Spinal cord (tissue), 10 donors: ENCODE data around the gene TPM1. TPM values are rescaled to one million over a fixed set of nuclear protein-coding genes. Genes with fewer than 3 reads are reported as not detected.

Experiments
- DNase-seq, 6 donors: peaks; one replicate each; pipeline versions ENCODE4 v3.0.0 to v3.0.0-alpha.2; 2013 to 2015; ENCODE audit warnings: low spot score in 6 of 6, low read depth in 4 of 6
- H3K27ac ChIP-seq: one replicate; pipeline ENCODE4 v1.5.1; 2013; ENCODE audit warnings: low read depth, low read length, control low read depth
- H3K27me3 ChIP-seq: one replicate; pipeline ENCODE4 v1.6.1; 2013; ENCODE audit warnings: low read length; ENCODE audit not compliant: control insufficient read depth, insufficient read depth
- H3K36me3 ChIP-seq: one replicate; pipeline ENCODE4 v1.6.1; 2013; ENCODE audit warnings: low read length; ENCODE audit not compliant: control insufficient read depth, insufficient read depth
- H3K4me1 ChIP-seq: one replicate; pipeline ENCODE4 v1.6.1; 2013; ENCODE audit warnings: low read length; ENCODE audit not compliant: control insufficient read depth, insufficient read depth
- H3K4me3 ChIP-seq: one replicate; pipeline ENCODE4 v1.5.1; 2013; ENCODE audit warnings: low read depth, low read length, control low read depth
- H3K9me3 ChIP-seq: one replicate; pipeline ENCODE4 v1.6.1; 2013; ENCODE audit warnings: low read length; ENCODE audit not compliant: control insufficient read depth, insufficient read depth
- WGBS: methylation state at CpG from one replicate; pipeline ENCODE4 v1.1.5; 2013; ENCODE audit warnings: missing lambda C conversion rate; ENCODE audit not compliant: insufficient coverage; 5-methylcytosine and 5-hydroxymethylcytosine counted together
- polyA plus RNA-seq, 2 donors: library from polyadenylated mRNA; unstranded; fragments of 120-200 nt; gene quantifications; one replicate each; pipeline ENCODE4 v1.2.1, GENCODE V29; 2013; ENCODE audit not compliant: insufficient read length in 2 of 2
- total RNA-seq, 2 donors: library from RNA; depleted of rRNA in 1 of 2; stranded (reverse); fragments of 120-200 nt in 1 of 2; fragments of >200 nt in 1 of 2; gene quantifications; one replicate each; pipeline versions ENCODE4 v1.2.3 to v1.2.4, GENCODE V29; 2013 to 2014
- donor health status: healthy.

Gene TPM1
- total and polyA plus RNA-seq, 4 donors, result 184 to 480 (median 216) TPM

GRCh38 chr15:63086947-63087346, 44.4 kb downstream of the TPM1 start:
- Histone ChIP-seq H3K27ac (no peak overlapping the region), H3K4me1 (peaks cover 24% of the 10 kb centered on the region), H3K4me3 (no peak overlapping the region), H3K9me3 (no peaks in the 10 kb centered on the region), H3K27me3 (no peaks in the 10 kb centered on the region), H3K36me3 (no peaks in the 10 kb centered on the region)
- DNase-seq, result no peak
- no CpG with 5 or more reads among the region's 5 CpGs for WGBS

- H3K27ac ChIP-seq, result peak overlapping the region; percentile 67
- no peaks in the 10 kb centered on the region for H3K9me3 ChIP-seq
- H3K4me1 ChIP-seq, result peaks cover 24% of the 10 kb centered on the region
- DNase-seq, result peak in 2 of 6 donors; percentile 54 to 70
- no peaks in the 10 kb centered on the region for H3K27me3 ChIP-seq
- H3K36me3 ChIP-seq, result no peaks in the 10 kb centered on the region
- no peak overlapping the region for H3K4me3 ChIP-seq
- WGBS, result 55% methylated on average over 3 of the region's 6 CpGs
These were observed 46.1 kb downstream of the TPM1 start for GRCh38 chr15:63088533-63089245.

GRCh38 chr15:63089260-63090043, 46.9 kb downstream of the TPM1 start:
- Histone ChIP-seq H3K27me3 (no peaks in the 10 kb centered on the region), H3K36me3 (no peaks in the 10 kb centered on the region), H3K9me3 (no peaks in the 10 kb centered on the region), H3K4me1 (peaks cover 24% of the 10 kb centered on the region), H3K4me3 (no peak overlapping the region), H3K27ac (peak overlapping the region; percentile 67)
- WGBS, result 51% methylated on average over 4 of the region's 6 CpGs
- DNase-seq, result peak in 1 of 6 donors; percentile 62

- Histone ChIP-seq H3K9me3 (no peaks in the 10 kb centered on the region), H3K27me3 (no peaks in the 10 kb centered on the region), H3K4me3 (no peak overlapping the region), H3K36me3 (no peaks in the 10 kb centered on the region), H3K27ac (no peak overlapping the region), H3K4me1 (peaks cover 24% of the 10 kb centered on the region)
- DNase-seq, result peak in 1 of 6 donors; percentile 60
- 55% methylated on average over 3 of the region's 9 CpGs for WGBS
These were observed 47.9 kb downstream of the TPM1 start for GRCh38 chr15:63090472-63090871.

GRCh38 chr15:63090887-63091286, 48.3 kb downstream of the TPM1 start:
- Histone ChIP-seq H3K27me3 (no peaks in the 10 kb centered on the region), H3K27ac (no peak overlapping the region), H3K4me1 (peaks cover 24% of the 10 kb centered on the region), H3K36me3 (no peaks in the 10 kb centered on the region), H3K4me3 (no peak overlapping the region), H3K9me3 (no peaks in the 10 kb centered on the region)
- no peak for DNase-seq
- WGBS, result 86% methylated on average over 7 of the region's 10 CpGs

GRCh38 chr15:63091679-63092446, 49.3 kb downstream of the TPM1 start:
- 90% methylated on average over 2 of the region's 4 CpGs for WGBS

GRCh38 chr15:63093486-63094205, 51.1 kb downstream of the TPM1 start:
- H3K4me3 ChIP-seq, result no peak overlapping the region
- no peaks in the 10 kb centered on the region for H3K9me3 ChIP-seq
- H3K27ac ChIP-seq, result no peak overlapping the region
- no peaks in the 10 kb centered on the region for H3K27me3 ChIP-seq
- peaks cover 20% of the 10 kb centered on the region for H3K4me1 ChIP-seq
- WGBS, result 2% methylated on average over 4 of the region's 6 CpGs
- DNase-seq, result peak in 5 of 6 donors; percentile 56 to 90 (median 69)
- H3K36me3 ChIP-seq, result no peaks in the 10 kb centered on the region

More at GRCh38 chr15:63091679-63092446, 49.3 kb downstream of the TPM1 start:
- Histone ChIP-seq H3K36me3 (no peaks in the 10 kb centered on the region), H3K27ac (no peak overlapping the region), H3K4me1 (peaks cover 24% of the 10 kb centered on the region), H3K9me3 (no peaks in the 10 kb centered on the region), H3K4me3 (no peak overlapping the region), H3K27me3 (no peaks in the 10 kb centered on the region)
- no peak for DNase-seq

GRCh38 chr15:63094495-63094931, 52.0 kb downstream of the TPM1 start:
- Histone ChIP-seq H3K9me3 (no peaks in the 10 kb centered on the region), H3K27me3 (no peaks in the 10 kb centered on the region), H3K27ac (no peak overlapping the region), H3K36me3 (no peaks in the 10 kb centered on the region), H3K4me3 (no peak overlapping the region), H3K4me1 (peaks cover 12% of the 10 kb centered on the region)
- peak in 1 of 6 donors; percentile 92 for DNase-seq
- no CpG with 5 or more reads among the region's 2 CpGs for whole genome bisulfite sequencing

- Histone ChIP-seq H3K27me3 (no peaks in the 10 kb centered on the region), H3K4me3 (no peak overlapping the region), H3K36me3 (no peaks in the 10 kb centered on the region), H3K4me1 (peaks cover under 1% of the 10 kb centered on the region), H3K9me3 (no peaks in the 10 kb centered on the region), H3K27ac (no peak overlapping the region)
- no peak for DNase-seq
- 97% methylated on average over 4 of the region's 4 CpGs for WGBS
These were observed 53.6 kb downstream of the TPM1 start for GRCh38 chr15:63096178-63096577.
